H1 (cell line): ENCODE measurements around the gene CROCC. TPM values are rescaled to one million over a fixed set of nuclear protein-coding genes. Genes with fewer than 3 reads are reported as not detected.
"Not testable (repeated sequence)": the region's sequence is repeated elsewhere in the genome, so short reads cannot be mapped to it uniquely, and the experiment has no call there.

ENCODE experiments used
- CTCF ChIA-PET: fragments of 300-600 bp; sonication (Branson Sonifier 250); formaldehyde crosslinking; loops from one replicate; lab custom pipeline; 2021; ENCODE audit not compliant: partially characterized antibody; lab: Charles Lee
- POLR2A ChIA-PET: fragments of 300-600 bp; sonication (Branson Sonifier 250); formaldehyde crosslinking; loops from one replicate; lab custom pipeline; 2021; ENCODE audit warnings: inconsistent platforms; ENCODE audit not compliant: partially characterized antibody; lab: Charles Lee
- DNase-seq, 2 experiments: peaks; one replicate each; pipeline versions ENCODE4 v3.0.0 to v3.0.0-alpha.2; 2010 to 2022; ENCODE audit warnings: low spot score in 2 of 2, low read depth in 1 of 2, mixed read lengths in 1 of 2
- FAIRE-seq: peaks from 2 replicates; lab custom pipeline; 2011; peaks lifted over from hg19 to GRCh38; lab: Jason Lieb, UNC
- H2AFZ ChIP-seq: 2 replicates; pipeline ENCODE4 v1.8.1; 2012; ENCODE audit warnings: low read length, inconsistent platforms
- H2AK5ac ChIP-seq: 2 replicates; pipeline ENCODE4 v1.6.1; 2013; ENCODE audit warnings: low read depth, low read length
- H2BK120ac ChIP-seq: replicated peaks from 2 replicates; pipeline ENCODE3; 2013; ENCODE audit warnings: low read depth, low read length, inconsistent platforms
- H2BK12ac ChIP-seq: 2 replicates; pipeline ENCODE4 v1.6.1; 2013; ENCODE audit warnings: low read depth, low read length
- H2BK15ac ChIP-seq: 2 replicates; pipeline ENCODE4 v1.6.1; 2013; ENCODE audit warnings: low read length
- H2BK20ac ChIP-seq: 2 replicates; pipeline ENCODE4 v1.6.1; 2013; ENCODE audit warnings: low read length
- H2BK5ac ChIP-seq: 2 replicates; pipeline ENCODE4 v1.6.1; 2013; ENCODE audit warnings: low read depth, low read length
- H3K14ac ChIP-seq: 2 replicates; pipeline ENCODE4 v1.6.1; 2013; ENCODE audit warnings: inconsistent platforms; ENCODE audit not compliant: insufficient read length
- H3K18ac ChIP-seq: 2 replicates; pipeline ENCODE4 v1.6.1; 2013; ENCODE audit warnings: low read length; ENCODE audit errors: extremely low read depth
- H3K23ac ChIP-seq: 2 replicates; pipeline ENCODE4 v1.6.1; 2013; ENCODE audit warnings: inconsistent platforms; ENCODE audit not compliant: insufficient read length
- H3K23me2 ChIP-seq: 2 replicates; pipeline ENCODE4 v1.6.1; 2013; ENCODE audit warnings: low read depth, low read length
- H3K27ac ChIP-seq: 2 replicates; pipeline ENCODE4 v1.6.1; 2011; ENCODE audit warnings: low read depth, low read length, inconsistent platforms
- H3K27me3 ChIP-seq, 4 experiments: replicated peaks in 1 of 4; 1 replicate in 1 of 4; 2 replicates in 3 of 4; pipeline versions ENCODE4 v1.6.1 to v1.8.1; 2011 to 2013; ENCODE audit warnings: low read length in 3 of 4, mild to moderate bottlenecking in 3 of 4, inconsistent platforms in 2 of 4, mixed read lengths in 2 of 4, moderate library complexity in 1 of 4; ENCODE audit not compliant: control insufficient read depth in 3 of 4, insufficient read depth in 3 of 4; ENCODE audit errors: extremely low read depth in 1 of 4
- H3K36me3 ChIP-seq, 4 experiments: 2 replicates each; pipeline versions ENCODE4 v1.6.1 to v1.8.1; 2011 to 2013; ENCODE audit warnings: mild to moderate bottlenecking in 4 of 4, low read length in 3 of 4, moderate library complexity in 2 of 4, control low read depth in 1 of 4, inconsistent platforms in 1 of 4; ENCODE audit not compliant: insufficient read depth in 4 of 4, control insufficient read depth in 2 of 4
- H3K4ac ChIP-seq: replicated peaks from 2 replicates; pipeline ENCODE3; 2013; ENCODE audit warnings: low read length, low read depth, mixed read lengths, inconsistent platforms; ENCODE audit not compliant: insufficient read length
- H3K4me1 ChIP-seq, 4 experiments: replicated peaks in 1 of 4; 1 replicate in 1 of 4; 2 replicates in 3 of 4; pipeline versions ENCODE4 v1.6.1 to v1.8.1; 2011 to 2013; ENCODE audit warnings: low read length in 3 of 4, inconsistent platforms in 2 of 4, mixed read lengths in 1 of 4; ENCODE audit not compliant: insufficient read depth in 4 of 4, control insufficient read depth in 3 of 4
- H3K4me2 ChIP-seq, 2 experiments: 2 replicates each; pipeline versions ENCODE4 v1.6.1 to v1.8.1; 2011 to 2013; ENCODE audit warnings: low read depth in 2 of 2, low read length in 2 of 2, control low read depth in 1 of 2, inconsistent platforms in 1 of 2, mild to moderate bottlenecking in 1 of 2; ENCODE audit not compliant: insufficient read depth in 1 of 2
- H3K4me3 ChIP-seq, 4 experiments: fragments of 200-600, 300-600 bp in 1 of 4; sonication (generic), shearing (Covaris generic), sonication (Bioruptor Twin) in 1 of 4; 2 replicates each; pipeline versions ENCODE4 v1.5.1 to v1.8.1; 2011 to 2016; ENCODE audit warnings: low read length in 4 of 4, low read depth in 3 of 4, control low read depth in 2 of 4, inconsistent platforms in 2 of 4, mild to moderate bottlenecking in 2 of 4, mixed read lengths in 1 of 4, moderate library complexity in 1 of 4; ENCODE audit not compliant: insufficient read depth in 2 of 4; ENCODE audit errors: extremely low read depth in 1 of 4
- H3K56ac ChIP-seq: replicated peaks from 2 replicates; pipeline ENCODE3; 2013; ENCODE audit warnings: low read depth, mild to moderate bottlenecking, mixed read lengths, low read length, inconsistent platforms; ENCODE audit not compliant: insufficient read length
- H3K79me1 ChIP-seq: 2 replicates; pipeline ENCODE4 v1.6.1; 2013; ENCODE audit warnings: low read depth, low read length, control low read depth
- H3K79me2 ChIP-seq, 2 experiments: 2 replicates each; pipeline versions ENCODE4 v1.6.1 to v1.8.1; 2012 to 2013; ENCODE audit warnings: low read length in 2 of 2, mild to moderate bottlenecking in 2 of 2, inconsistent platforms in 1 of 2; ENCODE audit not compliant: insufficient read depth in 2 of 2, control insufficient read depth in 1 of 2
- H3K9ac ChIP-seq, 4 experiments: replicated peaks in 1 of 4; 1 replicate in 1 of 4; 2 replicates in 3 of 4; pipeline versions ENCODE4 v1.6.1 to v1.8.1; 2011 to 2013; ENCODE audit warnings: low read depth in 3 of 4, low read length in 3 of 4, control low read depth in 2 of 4, mild to moderate bottlenecking in 2 of 4, moderate library complexity in 2 of 4, inconsistent platforms in 1 of 4; ENCODE audit errors: extremely low read depth in 1 of 4
- H3K9me3 ChIP-seq, 2 experiments: 2 replicates each; pipeline versions ENCODE4 v1.6.1 to v1.8.1; 2012 to 2013; ENCODE audit warnings: mild to moderate bottlenecking in 2 of 2, moderate library complexity in 2 of 2, control low read depth in 1 of 2, inconsistent platforms in 1 of 2, low read depth in 1 of 2, low read length in 1 of 2, mixed read lengths in 1 of 2; ENCODE audit not compliant: insufficient read depth in 2 of 2
- H4K20me1 ChIP-seq, 2 experiments: replicated peaks in 1 of 2; 2 replicates each; pipeline versions ENCODE3 to v1.8.1; 2011 to 2013; ENCODE audit warnings: inconsistent platforms in 2 of 2, low read length in 2 of 2, mild to moderate bottlenecking in 1 of 2; ENCODE audit not compliant: insufficient read depth in 2 of 2, control insufficient read depth in 1 of 2
- H4K5ac ChIP-seq: 2 replicates; pipeline ENCODE4 v1.6.1; 2013; ENCODE audit warnings: low read length, low read depth, mixed read lengths, inconsistent platforms; ENCODE audit not compliant: insufficient read length
- H4K8ac ChIP-seq: 2 replicates; pipeline ENCODE4 v1.8.0; 2013; ENCODE audit warnings: mild to moderate bottlenecking, moderate library complexity, low read length, inconsistent platforms; ENCODE audit not compliant: insufficient read depth; ENCODE audit errors: extremely low read depth
- H4K91ac ChIP-seq: replicated peaks from 2 replicates; pipeline ENCODE3; 2013; ENCODE audit warnings: low read length, mixed read lengths, inconsistent platforms; ENCODE audit not compliant: insufficient read length
- WGBS, 2 experiments: shearing (Covaris generic) in 1 of 2; methylation state at CpG; one replicate each; pipeline versions ENCODE4 v1.1.6 to v1.1.7; 2013 to 2015; ENCODE audit warnings: low lambda C conversion rate in 2 of 2, mixed read lengths in 2 of 2, inconsistent platforms in 1 of 2, low coverage in 1 of 2, missing lambda C conversion rate in 1 of 2; ENCODE audit not compliant: insufficient replicate concordance in 2 of 2, insufficient coverage in 1 of 2, insufficient read length in 1 of 2; ENCODE audit errors: extremely low coverage in 1 of 2, missing lambda C conversion rate in 1 of 2; 5-methylcytosine and 5-hydroxymethylcytosine counted together
- polyA plus RNA-seq, 7 experiments: library from polyadenylated mRNA; depleted of rRNA in 3 of 7; stranded (reverse) in 5 of 7; unstranded in 2 of 7; fragments of >200 nt in 5 of 7; fragments of 200-250 nt in 2 of 7; gene quantifications; 1 replicate in 5 of 7; 2 replicates in 1 of 7; 4 replicates in 1 of 7; pipeline versions ENCODE4 v1.2.1 to v1.2.3, GENCODE V29; 2011 to 2013; ENCODE audit warnings: missing spikeins in 2 of 7, mixed read lengths in 2 of 7
- total RNA-seq: library from RNA; stranded (reverse); fragmentation: NEBNext Ultra II Directional; extraction: Animal tissue kit (Norgen Biotek cat#: 25700); gene quantifications from 2 replicates; pipeline ENCODE4 v1.2.1, GENCODE V29; 2021

Gene CROCC
- total and polyA plus RNA-seq, 2 of the 8 experiments (the other 6 are each of a cell fraction or from before 2014, with no cell fraction given), result 12.1 to 39.5 TPM

DNA sequence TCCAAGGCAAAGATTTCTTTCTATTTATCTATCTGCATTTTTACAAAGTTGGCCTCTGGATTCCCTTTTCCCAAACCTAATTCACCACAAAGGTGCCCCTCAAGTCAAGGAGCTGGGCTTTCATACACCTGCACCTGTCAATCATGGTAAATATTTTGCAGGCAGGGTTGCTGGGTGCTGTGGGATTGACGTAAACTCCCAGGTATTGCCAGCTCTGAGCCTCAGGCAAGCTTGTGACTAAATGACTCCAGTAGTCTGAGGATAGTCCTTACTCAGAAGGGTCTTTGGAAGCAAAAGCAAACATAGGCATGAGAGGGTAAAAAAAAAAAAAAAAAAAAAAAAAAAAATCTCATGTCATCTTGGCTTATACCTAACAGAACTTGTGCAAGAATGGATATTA is 40.0 kb upstream of the CROCC start:
- H3K4me2 ChIP-seq, H3K18ac ChIP-seq, H3K36me3 ChIP-seq, H3K79me2 ChIP-seq, H3K4ac ChIP-seq, H3K79me1 ChIP-seq, H4K5ac ChIP-seq, H2AK5ac ChIP-seq, H3K9me3 ChIP-seq, H2BK20ac ChIP-seq, H3K9ac ChIP-seq, DNase-seq, H2BK12ac ChIP-seq, H3K27me3 ChIP-seq, H3K4me1 ChIP-seq, H2BK5ac ChIP-seq, H4K8ac ChIP-seq, H2BK15ac ChIP-seq, H3K4me3 ChIP-seq, FAIRE-seq, H3K23ac ChIP-seq, H2AFZ ChIP-seq, H2BK120ac ChIP-seq, H4K20me1 ChIP-seq, H3K56ac ChIP-seq, POLR2A ChIA-PET, H3K14ac ChIP-seq, H3K27ac ChIP-seq, H3K23me2 ChIP-seq, H4K91ac ChIP-seq: not testable (repeated sequence)
- CTCF ChIA-PET, result interaction anchor here (0.6 kb wide), 1 partner anchor 256 kb away, joined by 3 read pairs; no protein-coding TSS in a partner anchor
- 58% methylated on average over 1 of the region's 1 CpG; no CpG with 5 or more reads in 1 of the 2 experiments for WGBS, 2 experiments
